Epithelial cell of esophagus (primary cell): ENCODE measurements around the gene FOXD1.

ENCODE experiments used
- DNase-seq: peaks from one replicate; pipeline ENCODE4 v3.0.0; 2010; ENCODE audit warnings: low read depth
- H3K4me3 ChIP-seq: 2 replicates; pipeline ENCODE4 v1.5.1; 2011; ENCODE audit warnings: mild to moderate bottlenecking, low read length, control low read depth
- TF ChIP-seq, protein P1 (sequence below): IDR thresholded peaks from 2 replicates; pipeline ENCODE4 v1.5.1; 2011; ENCODE audit warnings: low read depth, mild to moderate bottlenecking, low read length, control low read depth, inconsistent platforms; ENCODE audit not compliant: insufficient read depth; ENCODE audit errors: missing control alignments

Gene FOXD1

DNA sequence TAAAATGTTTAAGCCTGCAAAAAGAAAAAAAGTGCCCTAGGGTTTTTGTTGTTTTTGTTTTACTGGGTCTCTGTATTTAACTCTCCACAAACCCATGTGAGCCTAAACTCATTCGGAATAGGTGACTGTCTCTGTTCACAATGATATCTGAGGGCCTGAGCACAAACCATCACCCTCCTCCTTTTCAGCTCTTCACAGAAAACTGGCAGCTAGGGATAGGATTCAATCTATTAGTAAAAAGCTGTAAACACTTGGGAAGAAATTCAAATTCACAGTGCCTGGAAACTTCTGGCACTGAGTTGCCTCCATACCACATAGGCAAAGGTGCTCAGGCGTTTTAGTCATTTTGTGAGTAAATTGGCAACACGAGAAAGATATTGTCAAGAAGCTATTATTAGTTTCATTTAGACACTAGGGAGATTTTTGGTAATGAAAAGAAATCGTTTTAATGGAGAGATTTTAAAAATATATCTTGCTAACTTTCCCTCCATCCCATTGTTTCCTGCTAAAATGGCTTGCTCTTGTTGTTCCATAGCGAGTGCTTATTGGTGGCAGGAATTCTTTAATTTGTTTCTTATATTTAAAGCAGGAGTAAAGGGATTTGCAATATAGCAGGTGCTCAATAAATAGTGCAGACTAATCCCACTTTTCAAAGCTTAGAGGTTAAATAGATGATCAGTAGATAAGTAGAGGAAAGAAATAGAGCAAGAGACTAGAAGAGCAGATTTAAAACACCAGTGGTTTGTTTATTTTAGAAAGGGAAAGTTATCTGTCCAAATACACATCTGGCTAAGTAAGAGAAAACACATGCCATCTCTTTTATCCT is 9.7 kb downstream of the FOXD1 start:
- TF ChIP-seq, protein P1, sequence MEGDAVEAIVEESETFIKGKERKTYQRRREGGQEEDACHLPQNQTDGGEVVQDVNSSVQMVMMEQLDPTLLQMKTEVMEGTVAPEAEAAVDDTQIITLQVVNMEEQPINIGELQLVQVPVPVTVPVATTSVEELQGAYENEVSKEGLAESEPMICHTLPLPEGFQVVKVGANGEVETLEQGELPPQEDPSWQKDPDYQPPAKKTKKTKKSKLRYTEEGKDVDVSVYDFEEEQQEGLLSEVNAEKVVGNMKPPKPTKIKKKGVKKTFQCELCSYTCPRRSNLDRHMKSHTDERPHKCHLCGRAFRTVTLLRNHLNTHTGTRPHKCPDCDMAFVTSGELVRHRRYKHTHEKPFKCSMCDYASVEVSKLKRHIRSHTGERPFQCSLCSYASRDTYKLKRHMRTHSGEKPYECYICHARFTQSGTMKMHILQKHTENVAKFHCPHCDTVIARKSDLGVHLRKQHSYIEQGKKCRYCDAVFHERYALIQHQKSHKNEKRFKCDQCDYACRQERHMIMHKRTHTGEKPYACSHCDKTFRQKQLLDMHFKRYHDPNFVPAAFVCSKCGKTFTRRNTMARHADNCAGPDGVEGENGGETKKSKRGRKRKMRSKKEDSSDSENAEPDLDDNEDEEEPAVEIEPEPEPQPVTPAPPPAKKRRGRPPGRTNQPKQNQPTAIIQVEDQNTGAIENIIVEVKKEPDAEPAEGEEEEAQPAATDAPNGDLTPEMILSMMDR, result no peak
- DNase-seq, result no peak
- H3K4me3 ChIP-seq, result no peak overlapping the region

GRCh38 chr5:73437777-73438644 is 10.6 kb downstream of the FOXD1 start:
- TF ChIP-seq, protein P1, result no peak
- DNase-seq, result no peak
- H3K4me3 ChIP-seq, result no peak overlapping the region

- DNase-seq, result peak; percentile 29
- TF ChIP-seq, protein P1, result peak; percentile 31
- peak overlapping the region; percentile 18 for H3K4me3 ChIP-seq
Measured at GRCh38 chr5:73437101-73437776, 11.3 kb downstream of the FOXD1 start.

DNA sequence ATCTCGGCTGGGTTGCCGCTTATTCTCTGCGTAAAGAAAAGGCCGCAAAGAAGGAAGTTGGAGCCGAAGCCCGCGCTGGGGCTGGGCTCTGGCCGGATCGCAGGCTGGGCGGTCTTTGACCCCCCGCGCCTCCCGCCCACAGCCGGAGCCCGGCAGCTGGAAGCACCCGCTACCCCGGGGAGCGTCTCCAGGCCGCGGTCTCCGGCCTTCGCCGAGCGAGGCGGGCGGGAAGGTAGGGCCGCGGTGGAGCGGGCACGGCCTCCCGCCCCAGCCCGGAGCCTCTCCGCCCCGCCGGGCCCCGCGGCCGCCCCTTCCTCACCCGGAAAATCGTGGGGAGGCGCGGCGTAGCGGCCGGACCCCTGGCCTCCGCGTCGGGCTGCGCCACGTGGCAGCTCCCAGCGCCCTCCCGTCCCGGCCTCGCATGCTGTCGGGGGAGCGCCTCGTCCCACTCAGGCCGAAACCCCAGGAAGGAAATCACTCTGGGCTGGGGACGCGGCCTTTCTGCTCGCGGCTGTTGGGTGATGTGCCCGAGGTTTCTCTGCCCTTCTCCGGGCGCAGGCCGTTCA is 12.0 kb downstream of the FOXD1 start:
- H3K4me3 ChIP-seq, result no peak overlapping the region
- DNase-seq, result no peak
- TF ChIP-seq, protein P1, result no peak

DNA sequence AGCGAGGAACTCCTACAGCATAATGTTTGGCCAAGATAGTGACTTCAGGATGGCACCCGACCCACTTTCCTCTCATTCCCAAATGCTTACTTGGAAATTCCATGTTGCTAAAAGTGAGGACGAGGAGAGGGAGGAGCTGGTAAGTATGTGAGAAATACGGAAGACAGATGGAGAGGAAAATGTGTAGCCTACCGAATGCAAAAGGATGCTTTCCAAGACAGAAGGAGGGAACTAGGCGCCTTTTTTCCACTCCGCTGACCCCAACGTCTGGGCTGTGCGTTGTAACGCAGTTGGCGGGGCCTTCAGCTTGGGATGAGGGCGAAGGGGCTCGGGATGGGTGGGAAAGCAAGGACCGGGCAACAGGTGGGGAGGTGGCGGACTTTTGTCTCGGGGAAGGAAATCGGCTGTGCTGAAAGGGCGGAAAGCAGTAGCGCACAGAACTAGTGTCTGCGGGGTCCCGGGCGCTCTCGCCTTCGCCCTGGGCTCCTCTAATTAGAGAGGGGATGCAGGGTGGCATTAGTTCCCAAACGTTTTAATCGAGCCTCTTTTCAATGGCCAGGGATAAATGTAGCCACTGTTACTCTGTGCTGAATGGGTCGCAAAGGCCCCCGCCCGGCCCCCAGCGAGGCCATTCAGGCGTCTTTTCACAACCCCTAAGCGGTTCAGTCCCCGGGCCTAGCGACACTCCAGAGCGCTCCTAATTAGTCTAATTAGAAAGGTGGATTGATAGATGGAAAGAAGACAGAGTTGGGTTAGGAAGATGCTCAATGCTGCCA is 12.6 kb downstream of the FOXD1 start:
- H3K4me3 ChIP-seq, result no peak overlapping the region
- TF ChIP-seq, protein P1, result no peak
- DNase-seq, result no peak

DNA sequence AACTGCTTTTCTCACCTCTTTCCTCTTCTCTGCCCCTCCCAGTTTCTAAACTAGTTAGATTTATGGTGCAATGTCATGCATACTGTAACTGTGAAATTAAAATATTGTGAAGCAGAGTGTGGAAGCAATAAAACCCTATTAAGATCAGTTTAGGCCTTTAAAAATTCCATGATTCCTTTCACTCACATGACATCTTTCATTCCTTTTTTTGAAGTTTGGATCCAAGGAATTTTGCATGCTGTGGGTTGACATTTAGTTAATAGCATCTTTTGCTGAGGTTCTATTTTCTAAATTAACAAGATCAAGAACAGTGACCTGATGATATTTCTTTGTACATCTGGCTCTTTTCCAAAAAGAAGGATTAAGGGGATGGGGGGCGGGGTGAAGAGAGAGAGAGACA is 13.7 kb downstream of the FOXD1 start:
- no peak overlapping the region for H3K4me3 ChIP-seq
- TF ChIP-seq, protein P1, result no peak
- no peak for DNase-seq
